ENCODE measurements around the gene DDX49. TPM values are rescaled to one million over a fixed set of nuclear protein-coding genes. Genes with fewer than 3 reads are reported as not detected.

Gene DDX49
- polyA plus RNA-seq, 2 donors, result 39.4 to 52.4 TPM

DNA sequence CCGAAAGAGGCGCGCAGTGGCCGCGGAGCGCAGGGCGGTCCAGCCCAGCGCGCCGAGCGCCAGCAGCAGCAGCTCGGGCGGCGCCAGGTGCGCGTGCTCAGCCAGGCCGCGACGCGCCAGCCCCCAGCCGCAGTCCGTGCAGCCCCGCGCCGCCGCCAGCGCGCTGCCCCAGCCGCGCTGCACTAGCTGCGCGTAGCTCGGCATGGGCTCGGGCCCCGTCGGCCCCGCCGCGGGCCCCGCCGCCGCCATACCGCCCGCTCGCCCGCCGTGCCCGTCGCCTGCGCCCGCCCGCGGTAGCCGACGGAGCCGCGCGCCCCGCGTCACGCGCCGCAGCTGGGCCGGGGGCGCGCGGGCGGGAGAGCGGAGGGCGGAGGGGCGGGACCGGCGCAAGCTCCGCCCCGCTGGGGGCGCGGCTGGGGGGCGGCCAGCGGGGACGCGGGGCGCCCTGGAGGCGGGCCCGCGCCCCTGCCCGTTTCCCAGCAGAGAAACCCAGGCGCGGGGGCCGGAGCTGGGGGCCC, 23.6 kb upstream of the DDX49 start, which contains the start of gene CERS1:
Gene CERS1, minus strand, starts transcription at position 335 of the 518 bp plus-strand sequence. Its CDS starts 86 bp downstream, at position 249.
- Histone ChIP-seq H3K4me1 (ENCODE audit: control insufficient read depth in 2 of 2, insufficient read depth in 2 of 2, low read length in 1 of 2) (peaks cover 0 to 5% of the 10 kb centered on the region in 2 donors), H3K36me3 (ENCODE audit: control insufficient read depth in 2 of 2, insufficient read depth in 2 of 2, low read length in 1 of 2) (peaks cover 0 to 20% of the 10 kb centered on the region in 2 donors), H3K27me3 (ENCODE audit: control insufficient read depth in 1 of 2, insufficient read depth in 2 of 2, low read length in 2 of 2) (peaks cover 0 to 9% of the 10 kb centered on the region in 2 donors), H3K4me3 (ENCODE audit: low read depth in 1 of 2, low read length in 2 of 2) (peak within 1 kb of the TSS; percentile 30 to 46), H3K9me3 (ENCODE audit: control insufficient read depth in 2 of 2, insufficient read depth in 1 of 2, low read depth in 1 of 2, low read length in 1 of 2) (no peaks in the 10 kb centered on the region), H3K27ac (ENCODE audit: low read depth in 2 of 2, low read length in 1 of 2) (no peak within 1 kb of the TSS)
- WGBS, 2 donors, result 1% methylated on average over 42 to 89 of the region's 89 CpGs

DNA sequence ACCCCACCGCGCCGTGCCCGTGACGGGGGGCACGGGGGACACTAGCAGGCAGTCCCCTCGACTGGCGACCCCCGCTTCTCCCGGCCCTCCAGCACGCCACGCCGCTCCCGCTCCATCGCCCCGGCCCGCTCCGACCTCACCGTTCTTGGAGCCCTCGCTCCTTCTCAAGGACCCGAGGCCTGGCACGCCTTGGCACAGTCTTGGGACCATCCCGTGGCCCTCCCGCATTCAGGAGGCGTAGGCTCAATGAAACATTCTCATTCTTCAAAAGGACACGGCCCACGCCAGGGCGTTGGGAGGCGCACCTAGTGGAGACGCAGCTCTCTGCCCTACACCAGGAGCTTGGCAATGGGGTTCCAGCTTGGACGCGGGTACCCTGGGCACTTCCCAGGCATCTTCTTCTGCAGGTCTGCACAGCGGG, 23.1 kb upstream of the DDX49 start:
- H3K27ac ChIP-seq (ENCODE audit: low read depth in 2 of 2, low read length in 1 of 2), result no peak overlapping the region
- H3K9me3 ChIP-seq (ENCODE audit: control insufficient read depth in 2 of 2, insufficient read depth in 1 of 2, low read depth in 1 of 2, low read length in 1 of 2), result no peaks in the 10 kb centered on the region
- H3K4me1 ChIP-seq (ENCODE audit: control insufficient read depth in 2 of 2, insufficient read depth in 2 of 2, low read length in 1 of 2), result peaks cover 0 to 5% of the 10 kb centered on the region in 2 donors
- peak overlapping the region in 1 of 2 donors; percentile 46 for H3K4me3 ChIP-seq (ENCODE audit: low read depth in 1 of 2, low read length in 2 of 2)
- H3K36me3 ChIP-seq (ENCODE audit: control insufficient read depth in 2 of 2, insufficient read depth in 2 of 2, low read length in 1 of 2), result peaks cover 0 to 21% of the 10 kb centered on the region in 2 donors
- peaks cover 0 to 9% of the 10 kb centered on the region in 2 donors for H3K27me3 ChIP-seq (ENCODE audit: control insufficient read depth in 1 of 2, insufficient read depth in 2 of 2, low read length in 2 of 2)
- 13 to 18% methylated on average over 24 to 33 of the region's 33 CpGs for WGBS, 2 donors

DNA sequence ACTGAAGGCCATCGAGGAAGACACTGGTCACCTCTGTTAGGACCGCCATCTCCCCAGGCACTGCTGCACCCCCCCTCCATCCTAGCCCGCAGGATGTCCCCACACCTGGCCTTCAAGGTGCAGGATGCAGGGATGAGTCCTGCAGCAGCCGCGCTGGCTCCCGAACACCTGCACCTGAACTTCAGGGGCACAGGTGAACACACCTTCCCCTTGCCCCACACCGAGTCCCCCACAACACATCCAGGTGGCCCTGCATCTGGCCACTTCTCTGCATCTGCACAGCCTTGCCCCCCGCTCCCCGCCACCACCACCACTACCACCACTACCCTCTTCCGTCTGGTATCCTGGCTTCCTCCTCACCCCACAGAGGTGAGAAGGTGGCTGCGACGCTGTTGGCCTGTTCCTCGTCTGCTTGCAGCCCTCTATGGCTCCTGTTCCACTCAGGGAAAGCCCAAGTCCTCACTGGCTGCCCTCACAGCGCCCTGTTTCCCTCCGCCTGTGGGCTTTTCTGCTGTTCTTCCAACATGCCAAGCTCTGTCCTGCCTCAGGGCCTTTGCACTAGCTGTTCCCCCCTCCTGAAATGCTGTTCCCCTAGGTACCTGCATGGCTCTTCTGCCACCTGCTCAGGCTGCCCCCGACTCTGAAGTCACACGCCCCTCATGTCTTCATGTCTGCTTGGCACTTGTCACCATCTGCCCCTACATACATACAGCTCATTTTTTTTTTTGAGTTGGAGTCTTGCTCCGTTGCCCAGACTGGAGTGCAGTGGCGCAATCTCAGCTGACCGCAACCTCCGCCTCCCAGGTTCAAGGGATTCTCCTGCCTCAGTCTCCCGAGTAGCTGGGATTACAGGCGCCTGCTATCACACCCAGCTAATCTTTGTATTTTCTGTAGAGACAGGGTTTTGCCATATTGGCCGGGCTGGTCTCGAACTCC, 22.2 kb upstream of the DDX49 start:
- Histone ChIP-seq H3K27me3 (ENCODE audit: control insufficient read depth in 1 of 2, insufficient read depth in 2 of 2, low read length in 2 of 2) (peaks cover 0 to 9% of the 10 kb centered on the region in 2 donors), H3K4me1 (ENCODE audit: control insufficient read depth in 2 of 2, insufficient read depth in 2 of 2, low read length in 1 of 2) (peaks cover 0 to 5% of the 10 kb centered on the region in 2 donors), H3K36me3 (ENCODE audit: control insufficient read depth in 2 of 2, insufficient read depth in 2 of 2, low read length in 1 of 2) (peaks cover 0 to 21% of the 10 kb centered on the region in 2 donors), H3K27ac (ENCODE audit: low read depth in 2 of 2, low read length in 1 of 2) (no peak overlapping the region), H3K9me3 (ENCODE audit: control insufficient read depth in 2 of 2, insufficient read depth in 1 of 2, low read depth in 1 of 2, low read length in 1 of 2) (no peaks in the 10 kb centered on the region), H3K4me3 (ENCODE audit: low read depth in 1 of 2, low read length in 2 of 2) (no peak overlapping the region)
- WGBS, 2 donors, result 82 to 89% methylated on average over 25 of the region's 25 CpGs

DNA sequence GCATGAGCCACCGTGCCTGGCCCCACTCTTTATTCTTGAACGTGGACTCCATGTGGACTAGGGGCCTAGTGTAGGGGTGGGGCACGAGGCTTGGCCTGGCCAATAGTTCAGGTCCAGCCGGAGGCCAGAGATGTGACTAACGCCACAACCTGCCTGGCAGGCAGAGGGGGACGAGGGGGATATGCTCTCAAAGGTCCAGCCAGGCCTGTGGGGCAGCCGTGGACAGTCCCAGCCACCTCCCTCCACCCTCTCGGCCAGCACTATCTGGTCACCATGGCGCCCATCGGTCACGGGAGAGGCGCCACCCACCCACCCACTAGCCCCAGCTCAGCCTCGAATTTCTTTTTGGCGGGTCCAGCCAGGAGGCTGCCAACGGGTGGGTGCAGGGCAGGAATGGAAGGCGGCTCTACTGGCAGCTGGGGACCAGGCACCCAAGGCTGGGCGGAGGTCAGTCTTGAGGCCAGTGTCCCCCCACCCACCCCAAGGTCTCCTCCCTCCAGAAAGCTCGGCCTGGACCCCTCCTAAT, 21.4 kb upstream of the DDX49 start:
- peaks cover 0 to 9% of the 10 kb centered on the region in 2 donors for H3K27me3 ChIP-seq (ENCODE audit: control insufficient read depth in 1 of 2, insufficient read depth in 2 of 2, low read length in 2 of 2)
- H3K9me3 ChIP-seq (ENCODE audit: control insufficient read depth in 2 of 2, insufficient read depth in 1 of 2, low read depth in 1 of 2, low read length in 1 of 2), result no peaks in the 10 kb centered on the region
- 59 to 63% methylated on average over 17 to 18 of the region's 18 CpGs for WGBS, 2 donors
- H3K4me3 ChIP-seq (ENCODE audit: low read depth in 1 of 2, low read length in 2 of 2), result no peak overlapping the region
- H3K27ac ChIP-seq (ENCODE audit: low read depth in 2 of 2, low read length in 1 of 2), result no peak overlapping the region
- H3K4me1 ChIP-seq (ENCODE audit: control insufficient read depth in 2 of 2, insufficient read depth in 2 of 2, low read length in 1 of 2), result peaks cover 0 to 5% of the 10 kb centered on the region in 2 donors
- H3K36me3 ChIP-seq (ENCODE audit: control insufficient read depth in 2 of 2, insufficient read depth in 2 of 2, low read length in 1 of 2), result peaks cover 3 to 26% of the 10 kb centered on the region in 2 donors

DNA sequence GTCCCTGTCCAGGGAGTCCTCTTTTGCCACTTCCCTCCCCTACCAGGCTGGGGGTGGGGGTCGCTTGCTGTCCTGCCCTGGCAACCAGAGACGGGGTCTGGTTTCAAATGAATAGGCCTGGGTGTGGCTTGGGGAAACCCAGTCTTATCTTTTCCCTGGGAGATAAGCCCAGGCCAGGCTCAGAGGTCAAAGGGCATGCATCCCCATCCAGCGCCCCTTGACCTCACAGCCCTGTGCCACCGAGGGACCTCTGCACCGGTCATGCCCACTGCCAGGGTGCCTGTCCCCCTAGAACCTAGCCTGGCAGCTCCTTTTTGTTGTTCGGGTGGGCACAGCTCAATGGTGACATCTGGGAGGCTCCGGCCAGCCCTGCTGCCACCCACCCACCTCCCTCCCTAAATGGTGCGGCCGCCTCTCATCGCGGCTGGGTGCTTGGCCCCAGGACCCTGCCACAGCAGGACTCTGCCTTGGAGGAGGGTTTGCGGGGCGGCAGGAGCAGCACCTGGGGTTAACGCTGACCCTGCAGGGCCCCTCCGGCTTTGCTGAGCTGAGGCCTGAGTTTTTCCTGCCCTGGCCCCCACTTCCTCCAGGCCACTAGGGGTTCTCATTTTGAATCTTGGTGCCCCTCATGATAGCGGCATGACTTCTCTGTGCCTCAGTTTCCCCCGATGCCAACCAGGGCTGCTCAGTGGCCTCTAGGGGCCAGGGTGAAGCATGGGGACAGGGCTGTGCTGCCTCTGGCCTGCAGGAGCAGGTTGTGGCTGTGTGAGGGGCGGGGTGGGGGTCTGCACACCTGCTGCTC, 20.7 kb upstream of the DDX49 start:
- Histone ChIP-seq H3K4me3 (ENCODE audit: low read depth in 1 of 2, low read length in 2 of 2) (no peak overlapping the region), H3K9me3 (ENCODE audit: control insufficient read depth in 2 of 2, insufficient read depth in 1 of 2, low read depth in 1 of 2, low read length in 1 of 2) (no peaks in the 10 kb centered on the region), H3K27me3 (ENCODE audit: control insufficient read depth in 1 of 2, insufficient read depth in 2 of 2, low read length in 2 of 2) (peaks cover 0 to 9% of the 10 kb centered on the region in 2 donors), H3K36me3 (ENCODE audit: control insufficient read depth in 2 of 2, insufficient read depth in 2 of 2, low read length in 1 of 2) (peaks cover 3 to 31% of the 10 kb centered on the region in 2 donors), H3K4me1 (ENCODE audit: control insufficient read depth in 2 of 2, insufficient read depth in 2 of 2, low read length in 1 of 2) (peaks cover 0 to 5% of the 10 kb centered on the region in 2 donors), H3K27ac (ENCODE audit: low read depth in 2 of 2, low read length in 1 of 2) (no peak overlapping the region)
- WGBS, 2 donors, result 72 to 79% methylated on average over 18 of the region's 18 CpGs

DNA sequence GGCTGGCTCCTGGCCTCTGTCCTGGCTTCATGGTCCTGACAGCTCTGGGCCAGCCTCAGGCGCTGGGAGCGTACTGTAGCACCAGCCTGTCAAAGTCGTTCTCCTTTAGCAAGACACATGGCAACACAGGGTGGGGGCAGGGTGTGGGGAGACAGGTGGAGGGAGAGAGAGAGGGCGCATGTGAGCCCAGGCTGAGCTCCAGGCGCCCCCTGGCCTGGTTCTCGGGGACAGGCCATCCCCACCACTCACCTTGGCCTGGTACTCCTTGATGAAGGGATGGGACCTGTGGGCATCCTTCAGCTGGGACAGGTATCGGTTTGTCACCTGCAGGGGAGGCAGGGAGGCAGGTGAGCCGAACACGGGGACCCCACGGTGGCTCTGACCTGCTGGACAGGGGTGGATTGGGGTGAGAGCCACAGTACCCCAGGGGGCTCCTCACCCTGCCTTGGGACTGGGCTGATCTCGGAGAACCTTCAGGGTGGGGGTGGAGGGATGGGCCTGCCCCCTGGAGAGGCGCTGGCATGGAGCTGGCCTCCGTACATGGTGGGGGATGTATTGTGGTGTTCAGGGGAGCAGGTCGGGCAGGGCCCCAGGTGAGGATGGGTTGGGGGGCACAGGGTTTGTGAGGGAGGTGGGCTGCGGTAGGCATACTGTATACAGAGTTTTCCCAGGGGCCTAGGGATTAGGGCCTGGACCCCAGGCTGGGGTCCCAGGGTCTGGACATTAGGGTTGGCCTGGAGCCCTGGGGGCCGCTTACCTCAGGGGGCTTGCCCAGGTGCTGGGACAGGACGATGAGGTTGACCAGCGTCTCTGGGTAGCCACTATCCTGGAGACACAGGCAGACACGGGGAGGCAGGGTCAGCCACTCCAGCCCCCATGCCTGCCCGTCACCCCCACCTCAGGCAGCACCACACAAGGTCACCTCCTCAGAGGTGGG, 19.6 kb upstream of the DDX49 start:
- Histone ChIP-seq H3K9me3 (ENCODE audit: control insufficient read depth in 2 of 2, insufficient read depth in 1 of 2, low read depth in 1 of 2, low read length in 1 of 2) (no peaks in the 10 kb centered on the region), H3K27me3 (ENCODE audit: control insufficient read depth in 1 of 2, insufficient read depth in 2 of 2, low read length in 2 of 2) (peaks cover 0 to 6% of the 10 kb centered on the region in 2 donors), H3K36me3 (ENCODE audit: control insufficient read depth in 2 of 2, insufficient read depth in 2 of 2, low read length in 1 of 2) (peaks cover 3 to 34% of the 10 kb centered on the region in 2 donors), H3K4me3 (ENCODE audit: low read depth in 1 of 2, low read length in 2 of 2) (no peak overlapping the region), H3K4me1 (ENCODE audit: control insufficient read depth in 2 of 2, insufficient read depth in 2 of 2, low read length in 1 of 2) (peaks cover 0 to 5% of the 10 kb centered on the region in 2 donors), H3K27ac (ENCODE audit: low read depth in 2 of 2, low read length in 1 of 2) (no peak overlapping the region)
- 83 to 86% methylated on average over 19 to 20 of the region's 20 CpGs for WGBS, 2 donors

DNA sequence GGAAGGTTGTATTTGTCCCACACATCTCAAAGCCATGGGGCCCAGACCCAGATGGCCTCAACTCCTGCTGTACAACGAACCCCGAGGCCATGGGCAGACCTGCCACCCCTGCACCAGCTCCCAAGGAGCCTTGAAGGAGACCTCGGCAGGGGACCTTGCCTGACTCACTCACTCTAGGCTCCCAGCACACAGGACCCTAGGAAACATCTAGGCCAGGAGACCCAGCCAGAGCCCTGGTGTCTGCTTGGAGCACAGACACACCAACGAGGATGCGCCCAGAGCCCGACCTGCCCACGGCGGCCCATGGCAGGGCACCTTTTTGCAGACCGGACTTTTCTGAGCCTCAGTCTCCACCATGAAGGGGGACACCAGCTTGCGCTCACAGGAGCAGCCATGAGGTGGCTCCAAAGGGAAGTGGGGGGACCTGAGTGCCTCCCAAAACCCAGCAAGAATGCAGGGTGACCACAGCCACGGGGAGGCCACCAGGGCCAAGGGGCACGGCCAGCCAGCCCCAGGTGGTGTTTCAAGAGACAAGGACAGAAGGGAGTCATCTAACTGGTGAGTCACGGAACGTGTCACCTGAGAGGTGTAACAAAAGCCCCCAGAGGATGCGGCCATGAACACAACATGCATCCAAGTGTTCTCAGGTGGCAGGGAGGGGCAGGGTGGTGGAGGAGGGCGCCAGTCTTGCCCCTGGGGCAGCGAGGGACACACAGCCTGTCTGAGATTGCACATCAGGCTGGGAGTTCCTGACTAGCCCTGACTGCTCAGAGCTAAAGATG, 18.6 kb upstream of the DDX49 start:
- Histone ChIP-seq H3K27ac (ENCODE audit: low read depth in 2 of 2, low read length in 1 of 2) (no peak overlapping the region), H3K4me1 (ENCODE audit: control insufficient read depth in 2 of 2, insufficient read depth in 2 of 2, low read length in 1 of 2) (peaks cover 0 to 3% of the 10 kb centered on the region in 2 donors), H3K27me3 (ENCODE audit: control insufficient read depth in 1 of 2, insufficient read depth in 2 of 2, low read length in 2 of 2) (peaks cover 0 to 4% of the 10 kb centered on the region in 2 donors), H3K36me3 (ENCODE audit: control insufficient read depth in 2 of 2, insufficient read depth in 2 of 2, low read length in 1 of 2) (peaks cover 3 to 39% of the 10 kb centered on the region in 2 donors), H3K9me3 (ENCODE audit: control insufficient read depth in 2 of 2, insufficient read depth in 1 of 2, low read depth in 1 of 2, low read length in 1 of 2) (no peaks in the 10 kb centered on the region), H3K4me3 (ENCODE audit: low read depth in 1 of 2, low read length in 2 of 2) (no peak overlapping the region)
- WGBS, 2 donors, result 87 to 89% methylated on average over 17 of the region's 17 CpGs

DNA sequence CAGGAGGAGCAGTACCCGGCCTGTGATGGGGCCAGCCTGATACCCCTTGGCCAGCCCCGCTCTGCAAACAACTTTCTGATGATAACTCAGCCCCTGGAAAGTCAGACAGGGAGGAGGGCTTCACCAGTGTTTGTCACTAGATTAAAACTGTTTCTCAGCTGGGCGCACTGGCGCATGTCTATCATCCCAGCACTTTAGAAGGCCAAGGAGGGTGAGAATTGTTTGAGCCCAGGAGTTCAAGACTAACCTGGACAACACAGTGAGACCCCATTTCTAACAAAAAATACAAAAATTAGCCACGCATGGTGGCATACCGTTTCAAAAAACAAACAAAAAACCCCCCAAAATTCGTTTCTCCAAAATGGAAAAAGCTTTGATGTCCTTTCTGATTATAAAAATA, 18.0 kb upstream of the DDX49 start:
- no peaks in the 10 kb centered on the region for H3K9me3 ChIP-seq (ENCODE audit: control insufficient read depth in 2 of 2, insufficient read depth in 1 of 2, low read depth in 1 of 2, low read length in 1 of 2)
- H3K27ac ChIP-seq (ENCODE audit: low read depth in 2 of 2, low read length in 1 of 2), result no peak overlapping the region
- 91 to 95% methylated on average over 7 of the region's 7 CpGs for WGBS, 2 donors
- H3K36me3 ChIP-seq (ENCODE audit: control insufficient read depth in 2 of 2, insufficient read depth in 2 of 2, low read length in 1 of 2), result peaks cover 3 to 45% of the 10 kb centered on the region in 2 donors
- peaks cover 0 to 3% of the 10 kb centered on the region in 2 donors for H3K4me1 ChIP-seq (ENCODE audit: control insufficient read depth in 2 of 2, insufficient read depth in 2 of 2, low read length in 1 of 2)
- no peak overlapping the region for H3K4me3 ChIP-seq (ENCODE audit: low read depth in 1 of 2, low read length in 2 of 2)
- no peaks in the 10 kb centered on the region for H3K27me3 ChIP-seq (ENCODE audit: control insufficient read depth in 1 of 2, insufficient read depth in 2 of 2, low read length in 2 of 2)
